Activated CD8-positive, alpha-beta memory T cell treated with anti-CD3 and anti-CD28 coated beads, Interleukin-2, amount 50 U/mL, for 4 hours (primary cell): ENCODE measurements around the gene TBCA.
"Not testable (repeated sequence)": the region's sequence is repeated elsewhere in the genome, so short reads cannot be mapped to it uniquely, and the experiment has no call there.

Source experiments
- DNase-seq: peaks from one replicate; pipeline ENCODE4 v3.0.0-alpha.2; 2020

TBCA gene

GRCh38 chr5:77771452-77771851 lies 4.7 kb downstream of the TBCA start:
- no peak for DNase-seq

- no peak for DNase-seq
Observed at GRCh38 chr5:77770293-77771005, 5.7 kb downstream of the TBCA start.

GRCh38 chr5:77768978-77769377 lies 7.2 kb downstream of the TBCA start:
- no peak for DNase-seq

DNA sequence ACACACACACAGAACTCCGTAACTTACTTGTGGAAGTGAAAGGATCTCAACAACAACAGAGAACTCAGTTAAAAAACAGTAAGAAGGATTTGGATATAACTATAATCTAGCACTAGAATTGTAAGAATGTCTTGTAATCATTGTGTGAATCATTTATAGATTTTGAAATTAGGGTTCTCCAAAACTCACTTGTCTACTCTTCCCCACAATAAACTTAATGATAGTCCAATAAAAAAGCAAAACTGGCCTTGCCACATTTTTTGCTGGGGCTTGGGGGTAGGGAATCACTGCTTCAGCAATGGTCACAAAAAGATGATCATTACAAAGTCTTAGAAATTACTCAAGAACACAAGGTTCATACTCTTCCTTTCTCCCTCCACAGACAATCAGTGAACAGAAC lies 8.8 kb downstream of the TBCA start:
- no peak for DNase-seq

DNA sequence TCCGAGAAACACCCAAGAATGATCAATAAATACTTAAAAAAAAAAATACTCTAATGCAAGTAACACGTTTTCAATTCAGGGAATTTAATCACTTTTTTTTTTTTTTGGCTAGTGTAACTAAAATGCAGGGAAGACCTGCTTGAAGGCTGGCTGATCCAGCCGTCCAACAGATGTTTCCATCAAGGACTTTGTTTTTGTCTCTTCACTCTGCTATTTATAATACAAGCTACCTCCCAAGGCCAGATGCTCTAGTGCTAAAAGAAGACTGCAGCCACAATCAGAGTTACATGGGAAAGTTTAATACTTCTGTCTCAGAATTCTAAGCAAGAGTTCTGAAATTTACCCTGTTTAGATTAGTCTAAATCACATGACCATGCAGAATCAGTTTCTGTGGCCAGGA lies 14.5 kb downstream of the TBCA start:
- DNase-seq = no peak

DNA sequence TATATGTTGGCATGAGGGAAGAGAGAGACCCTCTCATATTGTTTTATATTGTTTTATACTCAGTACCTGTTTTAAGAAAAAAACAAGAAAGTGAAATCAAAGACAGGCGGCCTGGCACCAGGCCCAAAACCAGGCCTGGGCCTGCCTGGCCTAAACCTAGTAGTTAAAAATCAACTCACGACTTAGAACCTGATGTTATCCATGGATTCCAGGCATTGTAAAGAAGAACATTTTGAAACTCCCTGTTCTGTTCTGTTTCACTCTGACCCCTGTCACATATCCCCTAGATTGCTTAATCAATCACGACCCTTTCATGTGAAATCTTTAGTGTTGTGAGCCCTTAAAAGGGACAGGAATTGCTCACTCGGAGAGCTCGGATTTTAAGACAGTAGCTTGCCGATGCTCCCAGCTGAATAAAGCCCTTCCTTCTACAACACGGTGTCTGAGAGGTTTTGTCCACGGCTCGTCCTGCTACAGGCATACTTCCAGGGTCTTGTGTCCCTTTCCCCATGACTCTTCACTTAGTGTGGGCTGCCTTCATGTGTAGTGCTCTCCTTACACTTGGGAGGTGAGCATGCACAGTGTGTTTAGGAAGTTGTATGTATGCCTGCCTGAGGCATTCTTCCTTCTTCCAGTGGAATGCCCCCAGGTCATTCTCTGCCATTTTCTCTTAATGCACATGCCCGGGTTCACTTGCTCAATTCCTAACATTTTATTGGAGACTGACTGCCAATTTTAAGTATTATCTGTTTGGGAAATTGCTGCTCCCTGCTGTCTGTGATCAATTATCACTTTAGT lies 17.8 kb downstream of the TBCA start:
- no peak for DNase-seq

DNA sequence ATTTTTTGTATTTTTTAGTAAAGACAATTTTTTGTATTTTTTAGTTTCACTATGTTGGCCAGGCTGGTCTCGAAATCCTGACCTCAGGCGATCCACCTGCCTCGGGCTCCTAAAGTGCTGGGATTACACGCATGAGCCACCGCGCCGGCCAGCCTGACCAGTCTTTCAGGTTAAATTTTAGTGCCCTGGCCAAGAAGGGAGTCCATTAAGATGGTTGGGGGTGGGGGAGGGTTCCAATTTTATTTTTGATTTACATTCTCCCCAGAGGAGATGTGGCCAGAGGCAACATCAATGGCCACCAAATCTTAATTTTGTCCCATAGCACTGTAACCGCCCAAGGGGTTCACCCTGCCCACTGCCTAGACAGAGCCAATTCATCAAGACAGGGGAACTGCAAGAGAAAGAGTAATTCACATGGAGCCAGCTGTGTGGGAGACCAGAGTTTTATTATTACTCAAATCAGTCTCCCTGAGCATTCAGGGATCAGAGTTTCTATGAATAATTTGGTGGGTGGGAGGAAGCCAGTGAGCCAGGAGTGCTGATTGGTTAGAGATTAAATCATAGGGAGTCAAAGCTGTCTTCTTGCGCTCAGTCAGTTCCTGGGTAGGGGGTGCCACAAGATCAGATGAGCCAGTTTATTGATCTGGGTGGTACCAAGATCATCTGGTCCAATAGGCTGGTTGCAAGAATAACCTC lies 24.7 kb downstream of the TBCA start:
- no peak for DNase-seq

GRCh38 chr5:77750928-77751327 lies 25.2 kb downstream of the TBCA start:
- not testable (repeated sequence) for DNase-seq

DNA sequence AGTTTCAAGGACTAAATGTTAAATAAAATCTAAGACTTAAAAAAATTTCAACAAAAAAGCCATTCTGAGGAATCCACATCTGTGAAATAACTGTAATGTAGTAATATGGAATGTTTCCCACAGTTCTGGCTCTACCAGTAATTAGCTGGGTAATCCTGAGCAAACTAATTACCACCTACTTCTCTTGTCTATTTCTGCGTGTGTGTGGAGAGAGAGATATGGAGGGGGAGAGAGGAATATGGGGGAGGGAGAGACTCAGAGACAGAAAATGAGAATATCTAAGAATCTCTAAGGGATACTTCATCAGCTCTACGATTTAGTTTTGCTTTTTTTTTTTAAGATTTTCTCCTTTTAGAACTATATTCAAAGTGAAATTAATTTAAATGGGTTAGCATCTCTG lies 28.0 kb downstream of the TBCA start:
- no peak for DNase-seq

DNA sequence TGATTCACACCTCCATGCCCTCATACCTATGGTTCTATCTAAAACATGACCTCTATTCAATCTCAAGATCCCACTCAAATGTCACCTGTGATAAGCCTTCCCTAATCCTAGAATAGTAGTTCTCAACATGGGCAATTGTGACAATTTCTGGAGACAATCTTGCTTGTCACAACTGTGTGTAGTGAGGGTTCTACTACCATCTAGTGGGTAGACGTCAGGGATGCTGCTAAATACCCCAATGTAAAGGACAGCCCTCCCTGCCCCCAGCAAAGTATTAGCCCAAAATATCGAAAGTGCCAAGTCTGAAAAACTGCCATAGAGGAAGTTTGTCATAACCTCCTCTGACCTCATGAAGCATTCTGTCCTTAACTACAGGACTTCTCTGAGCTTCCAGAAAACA lies 32.0 kb downstream of the TBCA start:
- DNase-seq = no peak

- DNase-seq = no peak
Observed at GRCh38 chr5:77743181-77743580, 33.0 kb downstream of the TBCA start.

GRCh38 chr5:77741608-77742007 lies 34.5 kb downstream of the TBCA start:
- no peak for DNase-seq

- no peak for DNase-seq
Observed at GRCh38 chr5:77734885-77735284, 41.3 kb downstream of the TBCA start.

GRCh38 chr5:77733130-77733529 lies 43.0 kb downstream of the TBCA start:
- no peak for DNase-seq

GRCh38 chr5:77727190-77727589 lies 48.9 kb downstream of the TBCA start:
- no peak for DNase-seq

DNA sequence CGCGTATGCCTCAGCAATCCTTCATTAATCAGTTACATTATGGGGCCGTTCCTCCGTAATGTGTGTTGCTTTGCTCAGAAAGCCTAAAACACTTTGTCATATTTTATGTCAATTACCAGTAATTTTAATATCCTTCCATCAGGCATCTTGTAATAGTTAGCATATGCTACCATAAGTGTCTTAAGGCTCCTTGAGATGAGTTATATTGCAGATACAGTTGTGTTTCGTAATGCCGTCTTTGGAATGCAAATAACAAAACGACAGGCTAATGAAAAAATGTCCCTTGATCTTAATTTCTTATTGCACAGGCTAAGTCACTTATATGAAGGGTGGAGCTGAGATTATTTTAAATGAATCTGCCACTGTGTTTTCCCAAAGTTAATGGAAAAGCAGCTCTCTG lies 50.5 kb downstream of the TBCA start:
- DNase-seq = no peak

- no peak for DNase-seq
Observed at GRCh38 chr5:77724934-77725333, 51.2 kb downstream of the TBCA start.

DNA sequence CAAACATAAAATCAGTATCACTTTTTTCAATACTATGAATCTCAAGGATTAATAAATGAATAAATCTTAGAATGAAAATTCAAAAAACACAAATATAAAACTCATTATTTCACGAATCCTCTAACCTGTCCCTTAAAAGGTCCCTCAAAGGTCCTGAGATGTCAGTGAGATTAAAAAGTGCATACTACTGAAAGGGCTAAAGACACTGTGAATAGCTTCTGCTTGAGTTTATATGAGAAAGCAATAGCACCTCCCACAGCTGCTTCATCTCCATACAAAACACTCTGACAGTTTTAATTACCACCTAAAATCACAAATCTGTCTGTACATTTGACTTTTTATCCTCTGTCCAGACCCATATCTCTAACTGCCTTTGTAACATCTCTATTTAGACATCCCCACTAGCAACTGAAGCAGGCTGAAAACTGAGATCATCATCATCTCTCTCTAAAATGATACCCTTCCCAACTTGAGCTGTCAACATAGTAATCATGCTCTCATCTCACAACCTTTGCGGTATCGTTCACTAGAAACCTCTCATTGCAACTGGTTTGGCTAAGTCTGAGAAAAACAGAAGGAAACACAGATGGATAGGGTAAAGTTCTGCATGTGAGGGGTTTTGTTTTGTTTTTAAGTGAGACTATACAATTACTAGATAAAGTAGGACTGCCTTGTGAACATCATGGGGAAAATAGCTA lies 56.3 kb downstream of the TBCA start:
- DNase-seq = no peak

- DNase-seq = no peak
Observed at GRCh38 chr5:77718934-77719610, 57.1 kb downstream of the TBCA start.

DNA sequence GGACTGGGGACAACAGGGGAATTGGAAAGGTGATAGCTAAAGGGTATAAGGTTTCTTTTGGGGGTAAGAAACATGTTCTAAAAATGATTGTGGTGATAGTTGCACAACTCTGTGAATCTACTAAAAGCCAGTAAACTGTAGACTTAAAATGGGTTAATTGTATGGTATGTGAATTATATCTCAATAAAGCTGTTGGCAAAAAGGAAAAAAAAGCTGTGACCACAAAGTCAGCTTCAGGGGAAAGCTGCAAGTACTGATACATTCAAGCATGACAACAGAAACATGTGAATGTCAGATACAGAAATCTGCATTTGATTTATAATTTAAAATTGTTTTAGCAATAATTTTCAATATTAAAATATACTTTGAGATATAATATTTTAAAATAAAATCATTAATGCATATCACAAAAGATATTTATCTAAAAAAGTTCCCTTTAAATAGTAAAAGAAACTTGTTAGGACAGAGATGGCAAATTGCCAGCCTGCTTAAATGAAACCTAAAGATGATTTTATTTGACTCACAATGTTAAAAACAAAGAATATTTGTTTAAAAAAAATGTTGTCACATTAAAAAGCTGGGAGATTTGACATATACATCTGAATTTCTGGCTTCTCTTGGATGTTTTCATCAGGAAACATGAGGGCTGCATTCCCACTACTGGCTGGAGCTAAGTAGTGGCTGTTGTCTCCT lies 66.0 kb downstream of the TBCA start:
- no peak for DNase-seq

- no peak for DNase-seq
Observed at GRCh38 chr5:77709340-77709739, 66.8 kb downstream of the TBCA start.

- no peak for DNase-seq
Observed at GRCh38 chr5:77707791-77708190, 68.3 kb downstream of the TBCA start.
